GM18868 (cell line): Measurements from ENCODE around the gene ICAM1.

Source experiments
- ATAC-seq: cut with Tn5 transposase; IDR thresholded peaks from one replicate; pipeline ENCODE4 v1.9.1; 2021; ENCODE audit warnings: mild to moderate bottlenecking, moderate library complexity; ENCODE audit not compliant: unreplicated experiment

The ICAM1 gene

DNA sequence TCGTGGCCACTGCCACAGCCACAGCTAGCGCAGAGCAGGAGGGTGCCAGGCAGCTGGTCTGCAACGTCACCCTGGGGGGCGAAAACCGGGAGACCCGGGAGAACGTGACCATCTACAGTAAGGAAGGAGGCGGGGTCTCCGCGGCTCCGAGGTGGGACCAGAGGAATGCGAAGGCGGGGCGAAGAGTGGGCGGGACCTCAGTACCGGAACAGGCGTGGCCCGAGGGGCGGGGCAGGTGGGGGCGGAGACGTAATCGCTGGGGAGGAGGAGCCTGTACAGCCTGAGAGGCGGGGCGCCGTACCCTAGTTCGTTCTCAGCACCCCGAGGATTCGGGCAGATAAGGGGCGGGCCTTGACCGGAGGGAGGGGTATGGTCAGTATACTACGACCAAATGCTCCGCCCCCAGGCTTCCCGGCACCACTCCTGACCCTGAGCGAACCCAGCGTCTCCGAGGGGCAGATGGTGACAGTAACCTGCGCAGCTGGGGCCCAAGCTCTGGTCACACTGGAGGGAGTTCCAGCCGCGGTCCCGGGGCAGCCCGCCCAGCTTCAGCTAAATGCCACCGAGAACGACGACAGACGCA is 21.4 kb downstream of the ICAM1 start:
- ATAC-seq: no peak

DNA sequence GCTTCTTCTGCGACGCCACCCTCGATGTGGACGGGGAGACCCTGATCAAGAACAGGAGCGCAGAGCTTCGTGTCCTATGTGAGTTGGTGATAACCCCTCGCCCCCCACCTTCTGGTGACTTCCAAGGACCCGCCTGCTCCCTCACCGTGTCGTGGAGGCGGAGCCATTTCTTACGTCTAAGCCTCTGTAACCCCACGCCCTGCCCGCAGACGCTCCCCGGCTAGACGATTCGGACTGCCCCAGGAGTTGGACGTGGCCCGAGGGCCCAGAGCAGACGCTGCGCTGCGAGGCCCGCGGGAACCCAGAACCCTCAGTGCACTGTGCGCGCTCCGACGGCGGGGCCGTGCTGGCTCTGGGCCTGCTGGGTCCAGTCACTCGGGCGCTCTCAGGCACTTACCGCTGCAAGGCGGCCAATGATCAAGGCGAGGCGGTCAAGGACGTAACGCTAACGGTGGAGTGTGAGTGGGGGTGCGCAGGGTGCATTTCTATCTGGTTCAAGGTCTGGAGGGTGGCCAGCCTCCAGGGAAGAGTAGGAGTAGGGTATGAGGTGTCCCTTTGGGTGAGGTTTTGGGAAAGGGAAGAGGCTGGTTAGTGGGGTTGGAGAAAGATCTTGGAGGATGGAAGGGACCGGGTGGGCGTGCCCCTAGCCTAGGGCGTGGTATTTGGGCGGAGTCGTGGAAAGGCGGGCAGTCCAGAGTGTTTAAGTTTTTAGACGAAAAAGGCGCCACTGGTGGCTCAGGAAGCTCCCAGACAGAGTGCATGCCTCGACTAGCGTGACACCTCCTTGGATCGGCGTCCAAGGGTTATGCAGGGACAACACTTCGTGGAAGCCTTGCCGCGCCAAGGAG is 22.1 kb downstream of the ICAM1 start:
- no peak for ATAC-seq

DNA sequence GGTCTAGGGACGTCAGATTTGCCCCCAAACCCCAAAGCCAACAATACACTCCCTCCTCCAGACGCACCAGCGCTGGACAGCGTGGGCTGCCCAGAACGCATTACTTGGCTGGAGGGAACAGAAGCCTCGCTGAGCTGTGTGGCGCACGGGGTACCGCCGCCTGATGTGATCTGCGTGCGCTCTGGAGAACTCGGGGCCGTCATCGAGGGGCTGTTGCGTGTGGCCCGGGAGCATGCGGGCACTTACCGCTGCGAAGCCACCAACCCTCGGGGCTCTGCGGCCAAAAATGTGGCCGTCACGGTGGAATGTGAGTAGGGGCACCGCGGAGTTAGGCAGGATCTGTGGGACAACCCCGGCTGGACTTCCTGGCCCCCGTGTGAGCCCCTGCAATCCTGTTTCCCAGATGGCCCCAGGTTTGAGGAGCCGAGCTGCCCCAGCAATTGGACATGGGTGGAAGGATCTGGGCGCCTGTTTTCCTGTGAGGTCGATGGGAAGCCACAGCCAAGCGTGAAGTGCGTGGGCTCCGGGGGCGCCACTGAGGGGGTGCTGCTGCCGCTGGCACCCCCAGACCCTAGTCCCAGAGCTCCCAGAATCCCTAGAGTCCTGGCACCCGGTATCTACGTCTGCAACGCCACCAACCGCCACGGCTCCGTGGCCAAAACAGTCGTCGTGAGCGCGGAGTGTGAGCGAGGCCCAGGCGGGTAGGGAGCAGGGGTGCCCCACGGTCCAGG is 22.9 kb downstream of the ICAM1 start:
- no peak for ATAC-seq

DNA sequence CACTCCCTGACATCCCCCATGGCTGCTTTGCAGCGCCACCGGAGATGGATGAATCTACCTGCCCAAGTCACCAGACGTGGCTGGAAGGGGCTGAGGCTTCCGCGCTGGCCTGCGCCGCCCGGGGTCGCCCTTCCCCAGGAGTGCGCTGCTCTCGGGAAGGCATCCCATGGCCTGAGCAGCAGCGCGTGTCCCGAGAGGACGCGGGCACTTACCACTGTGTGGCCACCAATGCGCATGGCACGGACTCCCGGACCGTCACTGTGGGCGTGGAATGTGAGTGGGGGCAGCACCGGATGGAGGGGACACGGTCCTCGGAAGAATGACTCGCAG is 23.4 kb downstream of the ICAM1 start:
- ATAC-seq: no peak

DNA sequence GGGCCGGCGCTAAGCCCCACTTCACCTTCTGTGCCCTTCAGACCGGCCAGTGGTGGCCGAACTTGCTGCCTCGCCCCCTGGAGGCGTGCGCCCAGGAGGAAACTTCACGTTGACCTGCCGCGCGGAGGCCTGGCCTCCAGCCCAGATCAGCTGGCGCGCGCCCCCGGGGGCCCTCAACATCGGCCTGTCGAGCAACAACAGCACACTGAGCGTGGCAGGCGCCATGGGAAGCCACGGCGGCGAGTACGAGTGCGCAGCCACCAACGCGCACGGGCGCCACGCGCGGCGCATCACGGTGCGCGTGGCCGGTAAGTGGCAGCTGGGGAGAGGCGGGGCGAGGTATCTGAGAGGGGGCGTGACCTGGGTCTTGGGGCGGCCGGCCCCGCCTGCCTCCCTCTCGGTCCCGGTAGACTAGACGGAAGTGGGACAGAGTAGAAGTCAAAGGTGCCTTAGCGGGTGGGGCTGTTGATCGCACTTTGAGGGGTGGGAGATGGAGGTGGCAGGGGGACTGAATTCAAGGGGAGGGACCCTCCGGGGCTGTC is 24.5 kb downstream of the ICAM1 start:
- no peak for ATAC-seq

DNA sequence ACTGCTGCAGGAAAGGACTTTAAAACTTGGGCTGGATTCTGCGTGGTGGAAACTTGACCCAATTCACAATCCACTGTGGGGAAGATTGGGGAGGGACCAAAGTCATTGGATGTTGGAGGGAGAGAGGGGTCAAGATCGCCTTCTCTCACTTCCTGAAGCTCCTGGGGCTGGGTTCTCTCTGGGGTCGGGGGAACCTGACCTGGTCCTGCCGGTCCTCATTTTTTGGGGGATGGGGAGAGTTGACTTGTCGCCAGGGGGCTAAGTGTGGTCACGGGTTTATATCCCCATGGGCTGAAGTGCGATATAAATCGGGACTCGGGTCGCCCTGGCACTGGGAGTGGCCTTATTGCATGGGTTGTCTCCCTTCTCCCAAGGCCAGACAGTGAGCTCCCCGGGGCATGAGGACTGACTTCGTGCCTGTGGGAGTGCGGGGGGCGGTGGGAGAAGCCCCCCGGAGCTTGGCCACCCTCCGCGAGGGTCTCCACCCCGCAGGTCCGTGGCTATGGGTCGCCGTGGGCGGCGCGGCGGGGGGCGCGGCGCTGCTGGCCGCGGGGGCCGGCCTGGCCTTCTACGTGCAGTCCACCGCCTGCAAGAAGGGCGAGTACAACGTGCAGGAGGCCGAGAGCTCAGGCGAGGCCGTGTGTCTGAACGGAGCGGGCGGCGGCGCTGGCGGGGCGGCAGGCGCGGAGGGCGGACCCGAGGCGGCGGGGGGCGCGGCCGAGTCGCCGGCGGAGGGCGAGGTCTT is 25.1 kb downstream of the ICAM1 start:
- no peak for ATAC-seq

DNA sequence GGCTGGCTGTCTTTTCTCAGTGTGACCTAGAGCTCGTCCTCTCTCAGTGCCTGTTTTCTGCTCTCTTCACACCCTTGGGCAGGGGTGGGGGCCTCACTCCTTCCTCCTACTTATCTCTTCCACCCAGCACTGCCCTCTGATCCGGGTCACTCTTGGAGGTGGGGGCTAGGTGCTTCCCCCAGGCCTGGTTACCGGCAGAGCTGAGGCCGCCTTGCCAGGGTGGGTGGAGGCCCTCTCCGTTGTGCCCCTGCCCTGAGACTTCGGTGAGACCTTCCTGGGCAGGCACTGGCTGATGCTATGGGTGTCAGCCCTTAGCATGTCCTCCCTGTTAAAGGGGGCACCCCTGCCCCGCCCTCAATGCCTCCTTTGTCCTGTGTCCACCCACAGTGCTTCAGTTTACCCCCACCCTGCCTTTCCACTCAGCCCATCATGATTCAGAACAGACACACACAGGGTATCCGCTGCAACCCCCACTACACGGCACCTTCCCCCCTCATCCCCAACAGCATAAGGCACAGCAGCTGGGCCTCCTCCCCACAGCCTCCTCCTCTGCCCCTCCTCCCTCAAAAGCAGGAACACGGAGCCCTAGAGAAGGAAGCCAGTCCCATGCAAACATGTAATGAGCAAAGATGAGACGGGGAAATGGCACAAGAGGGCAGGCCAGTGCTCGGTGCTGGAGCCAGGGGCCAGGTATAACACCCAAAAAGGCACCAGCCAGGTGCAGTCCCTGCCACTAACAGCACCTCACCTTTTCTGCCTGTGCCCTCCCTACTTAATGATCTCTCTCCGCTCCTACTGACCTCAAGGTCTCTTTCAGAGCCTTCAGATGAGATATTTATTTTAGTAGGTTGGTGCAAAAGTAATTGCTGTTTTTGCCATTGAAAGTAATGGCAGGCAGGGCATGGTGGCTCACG is 28.9 kb downstream of the ICAM1 start:
- ATAC-seq: no peak

DNA sequence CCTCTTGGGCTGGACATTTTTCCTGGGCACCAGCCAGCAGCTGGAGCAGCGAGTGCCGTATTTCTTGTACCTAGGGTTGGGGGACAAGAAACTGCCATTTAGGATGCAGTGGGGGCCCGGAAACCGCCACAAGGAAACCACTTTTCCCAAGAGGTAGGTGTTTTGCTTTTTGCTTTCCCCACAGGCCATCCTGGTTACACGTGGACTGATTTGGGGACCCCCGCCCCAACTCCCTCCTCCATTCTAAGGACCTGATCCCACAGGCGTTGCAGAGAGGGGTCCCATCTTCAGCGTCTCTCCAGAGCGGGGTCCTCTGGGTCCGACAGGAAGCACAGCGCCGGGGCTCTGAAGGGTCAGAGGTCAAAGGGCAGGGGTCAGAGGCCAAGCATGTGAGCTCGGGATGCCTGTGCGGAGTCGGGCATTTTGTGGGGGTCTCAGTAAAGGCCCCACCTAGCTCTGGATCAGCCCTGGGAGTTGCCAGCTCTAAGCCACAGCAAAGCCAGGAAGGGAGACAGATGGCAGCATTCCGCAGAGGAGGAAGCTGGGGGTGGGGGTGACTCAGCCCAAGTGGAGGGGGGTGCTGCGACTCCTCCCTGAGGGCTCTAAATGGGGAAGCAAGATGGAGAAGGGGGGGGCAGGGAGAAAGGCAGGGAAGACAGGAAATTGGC is 34.4 kb downstream of the ICAM1 start:
- no peak for ATAC-seq

DNA sequence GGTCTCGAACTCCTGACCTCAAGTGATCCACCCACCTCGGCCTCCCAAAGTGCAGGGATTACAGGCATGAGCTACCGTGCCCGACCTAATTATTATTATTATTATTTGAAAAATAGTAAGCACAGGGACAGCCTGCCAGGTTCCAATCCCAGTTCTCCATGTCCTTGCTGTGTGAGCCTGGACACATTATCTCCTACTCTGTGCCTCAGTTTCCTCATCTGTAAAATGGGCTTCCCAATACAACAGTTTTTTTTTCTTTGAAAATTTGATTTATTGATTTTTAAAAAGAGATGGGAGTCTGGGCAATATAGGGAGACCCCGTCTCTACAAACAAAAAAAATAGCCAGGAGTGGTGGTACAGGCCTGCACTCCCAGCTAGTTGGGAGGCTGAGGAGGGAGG is 35.4 kb downstream of the ICAM1 start:
- ATAC-seq: no peak

DNA sequence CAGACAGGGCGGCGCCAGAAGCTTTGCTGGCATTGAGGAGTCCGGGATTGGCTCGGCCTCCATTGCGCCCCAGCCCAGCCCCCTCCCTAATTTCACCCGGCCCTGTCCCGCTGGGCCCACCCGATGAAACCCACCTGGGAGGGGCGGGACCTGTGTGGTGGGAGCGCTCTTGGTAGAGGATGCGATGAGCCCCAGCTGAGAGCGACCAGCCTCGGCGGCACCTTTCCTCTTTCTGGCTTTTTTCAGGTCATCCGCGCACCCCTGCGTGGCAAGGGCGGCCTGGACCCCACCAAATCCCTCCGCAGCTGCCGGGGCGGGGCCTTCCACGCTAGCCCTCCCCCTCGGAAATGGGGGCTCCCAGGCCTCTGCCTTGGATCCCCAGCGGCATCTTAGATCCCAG is 38.5 kb downstream of the ICAM1 start, which contains the start of gene ZGLP1:
ZGLP1 (minus strand) TSS at position 393 of the 400 bp plus-strand sequence.
- no peak for ATAC-seq

DNA sequence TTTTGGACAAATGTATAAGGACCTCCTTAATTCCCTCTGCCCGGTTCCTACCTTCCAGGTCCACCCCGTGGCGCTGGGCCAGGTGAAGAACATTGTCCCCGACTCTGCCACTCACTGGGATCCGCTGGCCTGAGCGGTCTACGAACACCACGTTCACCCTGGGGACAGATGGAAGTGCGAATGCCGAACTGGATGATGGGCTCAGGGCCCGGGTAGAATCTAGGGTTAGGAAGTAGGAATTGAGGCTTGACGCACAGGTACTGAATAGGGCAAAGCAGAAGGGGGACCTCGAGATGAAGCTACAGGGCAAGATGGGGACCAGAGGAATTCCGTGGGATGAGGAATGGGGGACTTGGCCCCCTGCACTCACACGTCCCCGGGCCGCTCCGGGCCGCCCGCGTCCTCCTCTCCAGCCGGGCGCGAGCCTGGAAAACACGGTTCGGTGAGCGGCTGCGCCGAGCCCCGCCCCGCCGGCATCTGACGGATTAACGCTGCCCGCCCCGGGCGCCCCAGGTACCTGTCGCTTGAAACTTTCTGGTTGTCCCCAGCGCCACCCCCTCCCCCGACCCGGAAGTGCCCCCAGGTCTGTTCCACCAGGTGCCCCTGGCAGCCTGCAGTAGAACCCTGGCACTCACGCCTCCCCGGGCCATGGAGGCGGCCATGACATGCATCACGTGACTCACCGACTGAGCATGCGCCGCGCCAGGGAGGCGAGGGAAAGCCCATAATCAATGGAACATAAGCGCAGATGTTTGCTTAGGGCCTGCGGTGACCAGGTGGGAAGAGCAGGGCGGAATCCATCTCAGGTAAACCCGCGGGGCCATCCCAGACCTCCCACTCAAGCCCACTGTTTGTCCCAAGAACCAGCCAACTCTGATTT is 44.7 kb downstream of the ICAM1 start, which contains the start of gene FDX2:
FDX2 (minus strand) TSS at position 681 of the 880 bp plus-strand sequence; CDS start at position 662, 19 bp downstream.
- peak; percentile 67 for ATAC-seq

DNA sequence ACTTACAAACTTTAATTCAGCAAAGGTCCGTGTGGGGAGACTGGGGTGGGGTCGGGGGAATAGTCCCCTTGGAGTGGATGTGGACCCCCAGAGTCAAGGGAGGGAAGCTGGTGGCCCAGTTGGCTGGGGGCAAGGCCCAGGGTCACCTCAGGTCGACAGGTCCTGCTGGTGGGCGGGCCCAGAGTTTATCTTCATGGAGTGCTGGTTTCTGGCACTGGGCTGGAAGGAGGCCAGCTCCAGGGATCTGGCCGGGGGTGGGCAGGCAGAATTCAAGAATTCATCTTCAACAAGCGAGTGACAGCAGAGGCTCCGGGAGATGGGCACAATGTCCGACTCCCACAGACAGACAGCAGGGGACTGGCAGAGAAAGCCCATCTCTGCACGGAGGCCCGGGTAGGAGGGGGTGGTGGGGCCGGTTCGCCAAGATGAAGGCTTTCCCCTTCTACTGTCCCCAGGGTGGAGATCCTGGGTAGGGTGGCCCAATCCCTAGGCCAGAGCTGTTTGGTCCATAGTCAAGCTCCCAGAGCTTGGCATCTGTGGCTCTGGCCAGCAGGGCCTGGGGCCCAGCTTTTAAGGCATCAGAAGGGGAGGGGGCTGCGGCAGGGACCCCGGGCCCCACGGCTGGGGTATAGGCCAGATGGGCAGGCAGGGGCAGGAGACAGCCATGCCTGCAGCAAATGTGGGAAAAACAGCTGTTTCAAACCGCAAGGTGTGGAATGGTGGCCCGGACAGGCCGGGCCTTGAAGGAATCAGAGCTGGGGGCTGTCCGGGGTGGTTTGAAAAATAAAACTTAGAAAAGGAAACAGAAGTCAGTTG is 45.5 kb downstream of the ICAM1 start:
- ATAC-seq: no peak

DNA sequence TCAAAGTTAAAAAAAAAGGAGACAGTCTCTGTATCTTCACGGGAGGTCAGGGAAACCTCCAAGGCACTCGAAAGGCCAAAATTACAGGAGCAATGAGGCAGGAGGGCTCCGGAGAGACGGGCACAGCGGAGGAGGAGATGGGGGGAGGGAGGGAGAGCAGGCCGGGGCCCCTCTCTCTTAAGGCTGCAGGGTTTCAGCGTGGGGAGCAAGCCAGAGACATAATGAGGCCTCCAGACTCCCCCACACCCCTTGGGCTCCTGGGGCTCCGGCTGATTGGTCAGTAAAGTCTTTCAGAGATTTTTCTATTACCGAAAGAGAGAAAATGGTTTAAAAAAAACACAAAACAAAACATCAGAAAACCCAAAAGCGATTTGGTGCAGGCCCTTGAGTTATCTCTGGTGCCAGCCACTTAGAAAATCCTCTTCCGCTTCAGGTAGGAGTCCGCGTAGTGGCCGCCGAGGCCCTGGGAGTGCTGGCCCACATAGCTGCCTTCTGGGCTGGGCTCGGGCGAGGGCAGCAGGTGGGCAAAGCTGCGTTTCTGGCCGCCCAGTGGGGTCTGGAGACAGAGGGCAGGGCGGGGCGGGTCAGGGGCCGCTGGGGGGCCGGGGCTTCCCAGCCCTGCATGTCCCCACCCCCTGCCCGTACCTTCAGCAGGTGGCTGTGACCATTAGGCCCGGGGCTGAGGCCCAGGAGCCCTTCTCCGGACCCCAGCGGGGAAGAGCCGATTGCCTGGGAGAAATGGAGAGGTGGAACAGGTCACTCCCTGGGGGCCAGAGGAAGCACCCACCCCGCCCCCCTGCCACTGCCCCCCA is 46.3 kb downstream of the ICAM1 start:
- no peak for ATAC-seq

DNA sequence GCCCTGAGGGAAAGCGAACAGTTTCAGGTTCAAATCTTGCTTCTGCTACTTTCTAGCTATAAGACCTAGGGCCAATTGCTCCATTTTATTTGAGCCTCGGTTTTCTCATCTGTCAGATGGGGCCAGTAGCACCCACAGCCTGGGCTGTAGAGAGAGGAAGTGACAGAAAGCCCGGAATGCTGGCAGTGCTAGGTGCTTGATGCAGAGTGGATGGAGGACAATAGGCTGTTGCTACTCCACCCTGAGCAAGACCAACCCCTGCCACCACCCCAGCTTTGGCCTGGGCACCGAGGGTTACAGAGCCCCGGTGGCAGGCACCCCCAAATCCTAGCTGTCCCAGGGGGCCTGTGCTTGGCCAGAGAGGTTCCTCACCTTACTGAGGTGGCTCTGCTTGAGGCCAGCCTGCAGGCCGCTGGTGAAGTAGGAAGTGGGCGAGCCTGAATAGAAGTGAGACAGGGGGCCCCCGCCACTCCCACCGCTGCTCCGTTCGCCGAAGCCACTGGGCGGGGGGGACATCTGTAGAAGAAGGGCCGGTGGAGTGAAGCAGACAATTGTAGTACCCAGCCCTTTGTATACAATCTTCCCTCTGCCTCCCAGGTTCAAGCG is 47.0 kb downstream of the ICAM1 start:
- ATAC-seq: no peak

DNA sequence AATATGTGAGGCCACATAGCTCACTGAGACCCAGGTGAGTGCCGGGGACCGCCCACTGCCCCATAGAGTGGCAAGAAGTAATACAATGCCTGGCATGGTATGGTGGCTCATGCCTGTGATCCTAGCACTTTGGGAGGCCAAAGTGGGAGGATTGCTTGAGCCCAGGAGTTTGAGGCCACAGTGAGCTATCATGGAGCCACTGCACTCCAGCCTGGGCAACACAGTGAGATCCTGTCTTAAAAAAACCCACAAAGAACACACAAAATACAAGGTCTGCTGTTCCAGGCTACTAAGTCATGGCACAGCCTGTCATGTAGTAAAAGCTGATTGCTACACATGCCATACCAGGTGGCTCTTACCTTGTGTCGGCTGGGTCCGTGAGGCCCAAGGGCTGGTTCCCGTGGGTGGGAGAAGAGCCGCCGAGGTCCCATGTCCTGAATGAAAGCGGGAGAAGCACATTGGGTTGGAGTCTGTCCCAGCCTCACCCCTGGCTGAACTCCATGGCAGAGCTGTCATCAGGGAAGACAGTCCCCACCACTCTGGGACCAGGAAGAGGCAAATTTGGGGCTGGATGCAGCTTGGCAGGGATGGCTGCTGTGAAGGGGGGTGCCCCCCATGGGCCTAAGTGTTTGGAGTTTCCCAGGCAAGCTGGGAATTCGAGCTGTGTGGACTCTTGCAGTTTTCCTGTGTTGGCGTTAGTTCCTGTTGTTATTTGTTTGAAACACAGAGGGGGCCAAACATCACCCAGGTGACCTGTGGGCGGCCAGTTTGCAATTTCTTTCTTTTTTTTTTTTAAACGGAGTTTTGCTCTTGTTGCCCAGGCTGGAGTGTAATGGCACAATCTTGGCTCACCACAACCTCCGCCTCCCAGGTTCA is 48.1 kb downstream of the ICAM1 start:
- ATAC-seq: no peak
